Keratinocyte (primary cell): ENCODE data around the gene CFAP61. TPM values are rescaled to one million over a fixed set of nuclear protein-coding genes. Genes with fewer than 3 reads are reported as not detected.

ENCODE experiments used
- DNase-seq: peaks from one replicate; pipeline ENCODE4 v3.0.0-alpha.2; 2011; ENCODE audit warnings: low read depth, missing footprints, low spot score
- FAIRE-seq: peaks from 2 replicates; lab custom pipeline; 2011; peaks lifted over from hg19 to GRCh38; lab: Jason Lieb, UNC
- H2AFZ ChIP-seq: 2 replicates; pipeline ENCODE4 v1.6.0; 2012; ENCODE audit warnings: low read length, control low read depth, inconsistent platforms; ENCODE audit not compliant: control insufficient read depth
- H3K27ac ChIP-seq: 2 replicates; pipeline ENCODE4 v1.5.1; 2011; ENCODE audit warnings: low read length; ENCODE audit not compliant: control insufficient read depth, insufficient read depth
- H3K27me3 ChIP-seq: 3 replicates; pipeline ENCODE4 v1.6.0; 2011; ENCODE audit warnings: low read length; ENCODE audit not compliant: control insufficient read depth, insufficient read depth; ENCODE audit errors: extremely low read depth
- H3K36me3 ChIP-seq, 2 experiments: 2 replicates in 1 of 2; 3 replicates in 1 of 2; pipeline ENCODE4 v1.5.1; 2011; ENCODE audit warnings: low read length in 2 of 2, mild to moderate bottlenecking in 1 of 2; ENCODE audit not compliant: control insufficient read depth in 2 of 2, insufficient read depth in 2 of 2; ENCODE audit errors: extremely low read depth in 1 of 2
- H3K4me1 ChIP-seq: 3 replicates; pipeline ENCODE4 v1.5.1; 2011; ENCODE audit warnings: low read length; ENCODE audit not compliant: control insufficient read depth, insufficient read depth; ENCODE audit errors: extremely low read depth
- H3K4me2 ChIP-seq: 3 replicates; pipeline ENCODE4 v1.6.0; 2011; ENCODE audit warnings: low read depth, low read length; ENCODE audit not compliant: control insufficient read depth, insufficient read depth; ENCODE audit errors: extremely low read depth
- H3K4me3 ChIP-seq, 3 experiments: fragments of 200-600 bp in 1 of 3; sonication (generic) in 1 of 3; 2 replicates in 2 of 3; 3 replicates in 1 of 3; pipeline ENCODE4 v1.5.1; 2011 to 2016; ENCODE audit warnings: low read length in 3 of 3, mild to moderate bottlenecking in 3 of 3, control low read depth in 2 of 3, inconsistent platforms in 1 of 3, low read depth in 1 of 3, mixed read lengths in 1 of 3, mixed run types in 1 of 3, moderate library complexity in 1 of 3; ENCODE audit not compliant: control insufficient read depth in 2 of 3, insufficient read depth in 2 of 3; ENCODE audit errors: extremely low read depth in 1 of 3
- H3K79me2 ChIP-seq: 2 replicates; pipeline ENCODE4 v1.6.0; 2012; ENCODE audit warnings: low read length; ENCODE audit not compliant: control insufficient read depth, insufficient read depth
- H3K9ac ChIP-seq: 3 replicates; pipeline ENCODE4 v1.6.0; 2011; ENCODE audit warnings: low read length; ENCODE audit not compliant: control insufficient read depth, insufficient read depth; ENCODE audit errors: extremely low read depth
- H3K9me1 ChIP-seq: 3 replicates; pipeline ENCODE4 v1.6.0; 2011; ENCODE audit warnings: low read length; ENCODE audit not compliant: control insufficient read depth, insufficient read depth; ENCODE audit errors: extremely low read depth
- H3K9me3 ChIP-seq: 2 replicates; pipeline ENCODE4 v1.5.1; 2012; ENCODE audit warnings: low read depth, low read length; ENCODE audit not compliant: control insufficient read depth
- H4K20me1 ChIP-seq: 3 replicates; pipeline ENCODE4 v1.6.0; 2011; ENCODE audit warnings: low read length; ENCODE audit not compliant: control insufficient read depth, insufficient read depth; ENCODE audit errors: extremely low read depth
- CTCF ChIP-seq, 3 experiments: IDR thresholded peaks in 1 of 3; conservative IDR thresholded peaks in 1 of 3; optimal IDR thresholded peaks in 1 of 3; 2 replicates in 2 of 3; 3 replicates in 1 of 3; pipeline versions ENCODE3 to v1.5.1; 2011; ENCODE audit warnings: low read length in 3 of 3, mild to moderate bottlenecking in 3 of 3, moderate library complexity in 2 of 3, control low read depth in 1 of 3, inconsistent platforms in 1 of 3; ENCODE audit not compliant: insufficient read depth in 2 of 3; ENCODE audit errors: extremely low read depth in 1 of 3
- EZH2 ChIP-seq: IDR thresholded peaks from one replicate; pipeline ENCODE4 v1.6.1; 2012; ENCODE audit warnings: inconsistent platforms, mild to moderate bottlenecking, low read length, moderate library complexity
- dilution Hi-C: fragments of 300-500 bp; cut with MboI; formaldehyde crosslinking; loops from one replicate; pipeline ENCODE4 v1.7.0; 2020; ENCODE audit warnings: low sequenced_read_pairs; ENCODE audit not compliant: extremely low pct_ligation_motif_present
- polyA plus RNA-seq, 5 experiments: library from polyadenylated mRNA; depleted of rRNA in 3 of 5; stranded (reverse) in 3 of 5; stranded (forward) in 1 of 5; unstranded in 1 of 5; fragments of >200 nt; gene quantifications; 1 replicate in 1 of 5; 2 replicates in 3 of 5; 3 replicates in 1 of 5; pipeline versions ENCODE4 v1.2.1 to v1.2.3, GENCODE V29; 2011 to 2012; ENCODE audit warnings: missing spikeins in 2 of 5, low read depth in 1 of 5, low replicate concordance in 1 of 5

CFAP61 gene
- polyA plus RNA-seq, 1 donor (not counting 4 experiments of a cell fraction or from before 2014, with no cell fraction given) = 0.25 TPM

DNA sequence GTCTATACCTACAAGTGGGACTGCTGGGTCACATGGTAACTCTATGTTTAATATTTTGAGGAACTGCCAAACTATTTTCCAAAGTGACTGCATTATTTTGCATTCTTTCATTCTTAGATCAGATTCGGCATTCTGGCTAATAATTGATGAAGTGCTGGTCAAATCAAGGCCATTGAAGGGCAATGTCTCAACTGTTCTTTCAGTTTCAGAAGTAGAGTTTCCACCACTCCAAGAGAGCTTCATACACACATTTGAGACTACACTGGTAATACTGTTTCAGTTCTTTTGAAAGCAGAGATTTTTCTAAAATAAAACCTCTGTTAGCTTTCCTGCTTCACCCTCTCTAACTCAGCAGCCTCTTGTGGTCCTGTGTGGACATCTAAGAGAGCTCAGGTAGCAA lies 154.5 kb downstream of the CFAP61 start:
- H3K9me1 ChIP-seq = no peaks in the 10 kb centered on the region
- no peaks in the 10 kb centered on the region for H3K9me3 ChIP-seq
- dilution Hi-C loops = no loop called here
- FAIRE-seq = no peak
- no peak overlapping the region for H3K4me2 ChIP-seq
- H3K36me3 ChIP-seq = no peaks in the 10 kb centered on the region
- no peaks in the 10 kb centered on the region for H3K4me1 ChIP-seq
- no peaks in the 10 kb centered on the region for H4K20me1 ChIP-seq
- H3K79me2 ChIP-seq = no peaks in the 10 kb centered on the region
- H3K27ac ChIP-seq = no peak overlapping the region
- no peak overlapping the region for H2AFZ ChIP-seq
- no peak overlapping the region for H3K4me3 ChIP-seq
- no peaks in the 10 kb centered on the region for H3K27me3 ChIP-seq
- DNase-seq = no peak
- no peak overlapping the region for H3K9ac ChIP-seq
- TF ChIP-seq EZH2 (no peak), CTCF (optimal IDR thresholded peaks at IDR 0.05 in 1 of 3, IDR thresholded peaks at IDR 0.05 in 1 of 3, conservative IDR thresholded peaks at IDR 0.05 in 1 of 3; ENCODE audit: extremely low read depth in 1 of 3, insufficient read depth in 2 of 3, low read length in 3 of 3) (no peak)

- H3K9ac ChIP-seq = no peak overlapping the region
- H2AFZ ChIP-seq = no peak overlapping the region
- H3K9me3 ChIP-seq = no peaks in the 10 kb centered on the region
- DNase-seq (no peak), FAIRE-seq (no peak)
- no peaks in the 10 kb centered on the region for H4K20me1 ChIP-seq
- no peak overlapping the region for H3K27ac ChIP-seq
- H3K4me2 ChIP-seq = no peak overlapping the region
- dilution Hi-C loops = no loop called here
- H3K27me3 ChIP-seq = no peaks in the 10 kb centered on the region
- H3K9me1 ChIP-seq = no peaks in the 10 kb centered on the region
- no peaks in the 10 kb centered on the region for H3K79me2 ChIP-seq
- TF ChIP-seq CTCF (optimal IDR thresholded peaks at IDR 0.05 in 1 of 3, IDR thresholded peaks at IDR 0.05 in 1 of 3, conservative IDR thresholded peaks at IDR 0.05 in 1 of 3; ENCODE audit: extremely low read depth in 1 of 3, insufficient read depth in 2 of 3, low read length in 3 of 3) = no peak
- no peaks in the 10 kb centered on the region for H3K4me1 ChIP-seq
- no peak overlapping the region for H3K4me3 ChIP-seq
- no peaks in the 10 kb centered on the region for H3K36me3 ChIP-seq
Measured at GRCh38 chr20:20207291-20207690, 155.0 kb downstream of the CFAP61 start.
